GM12878 (cell line): ENCODE results near the gene DYSF. TPM values are rescaled to one million over a fixed set of nuclear protein-coding genes. Genes with fewer than 3 reads are reported as not detected.

ENCODE experiments used
- ATAC-seq: fragments of 200-7000 bp; cut with Tn5 transposase; 3 replicates; pipeline ENCODE4 v1.9.1; 2020; ENCODE audit warnings: mild to moderate bottlenecking, moderate library complexity
- BruUV-seq: library from RNA; stranded (reverse); fragments of 400-500 nt; replicated peaks from 2 replicates; lab custom pipeline; 2021; lab: Mats Ljungman, UMichigan
- CTCF ChIA-PET: fragments of 300-600 bp; sonication (Branson Sonifier 250); formaldehyde crosslinking; extraction: SDS; loops from one replicate; lab custom pipeline; 2021; ENCODE audit warnings: inconsistent platforms; lab: Yijun Ruan, JAX
- POLR2A ChIA-PET: fragments of 350-600 bp; formaldehyde crosslinking; extraction: SDS; loops from one replicate; lab custom pipeline; 2021; ENCODE audit warnings: inconsistent platforms; lab: Charles Lee
- RAD21 ChIA-PET: fragments of 300-600 bp; sonication (Branson Sonifier 250); formaldehyde crosslinking; loops from one replicate; lab custom pipeline; 2023; ENCODE audit warnings: antibody characterized with exemption; ENCODE audit not compliant: unreplicated experiment; lab: Charles Lee
- SMC1A ChIA-PET: fragments of 300-600 bp; sonication (Branson Sonifier 250); formaldehyde crosslinking; loops from one replicate; lab custom pipeline; 2023; ENCODE audit not compliant: unreplicated experiment, uncharacterized antibody; lab: Charles Lee
- DNase-seq: peaks from one replicate; pipeline ENCODE4 v3.0.0-alpha.2; 2011; ENCODE audit warnings: low read depth, low spot score
- FAIRE-seq: peaks from 3 replicates; lab custom pipeline; 2011; peaks lifted over from hg19 to GRCh38; lab: Jason Lieb, UNC
- H2AFZ ChIP-seq: 2 replicates; pipeline ENCODE4 v1.6.0; 2011; ENCODE audit warnings: low read depth, low read length, control low read depth; ENCODE audit not compliant: control insufficient read depth
- H3K27ac ChIP-seq: 2 replicates; pipeline ENCODE4 v1.5.1; 2011; ENCODE audit warnings: control low read depth; ENCODE audit not compliant: control insufficient read depth, insufficient read depth
- H3K27me3 ChIP-seq, 2 experiments: replicated peaks in 1 of 2; 2 replicates each; pipeline versions ENCODE4 v1.6.0 to v1.6.1; 2011; ENCODE audit warnings: low read length in 1 of 2; ENCODE audit not compliant: control insufficient read depth in 2 of 2, insufficient read depth in 2 of 2
- H3K36me3 ChIP-seq, 2 experiments: 2 replicates each; pipeline ENCODE4 v1.5.1; 2011; ENCODE audit warnings: low read length in 1 of 2; ENCODE audit not compliant: control insufficient read depth in 2 of 2, insufficient read depth in 2 of 2
- H3K4me1 ChIP-seq: 2 replicates; pipeline ENCODE4 v1.6.1; 2011; ENCODE audit warnings: mild to moderate bottlenecking, low read length, moderate library complexity, mixed read lengths; ENCODE audit not compliant: control insufficient read depth, insufficient read depth
- H3K4me2 ChIP-seq: 2 replicates; pipeline ENCODE4 v1.6.0; 2011; ENCODE audit warnings: control low read depth; ENCODE audit not compliant: control insufficient read depth, insufficient read depth
- H3K4me3 ChIP-seq: fragments of 200-600 bp; sonication (generic); 2 replicates; pipeline ENCODE4 v1.5.1; 2016
- H3K79me2 ChIP-seq: 2 replicates; pipeline ENCODE4 v1.6.0; 2011; ENCODE audit warnings: low read length; ENCODE audit not compliant: control insufficient read depth, insufficient read depth
- H3K9ac ChIP-seq: 2 replicates; pipeline ENCODE4 v1.8.0; 2011; ENCODE audit warnings: low read length, control low read depth, mixed read lengths; ENCODE audit not compliant: control insufficient read depth, insufficient read depth
- H3K9me3 ChIP-seq: replicated peaks from 3 replicates; pipeline ENCODE4 v1.5.1; 2011; ENCODE audit warnings: mild to moderate bottlenecking, low read length; ENCODE audit not compliant: control insufficient read depth, insufficient read depth
- H4K20me1 ChIP-seq: 2 replicates; pipeline ENCODE4 v1.6.0; 2011; ENCODE audit not compliant: control insufficient read depth, insufficient read depth
- CBX5 ChIP-seq: sonication (generic); IDR thresholded peaks from 2 replicates; pipeline ENCODE4 v1.6.1; 2016; ENCODE audit warnings: low read depth, moderate library complexity, mild to moderate bottlenecking, inconsistent platforms
- ELK1 ChIP-seq: IDR thresholded peaks from 2 replicates; pipeline ENCODE4 v1.6.1; 2012; ENCODE audit warnings: low read depth, low read length, improper control_type of control experiment
- HDAC2 ChIP-seq: fragments of 200-600 bp; sonication (generic); IDR thresholded peaks from 2 replicates; pipeline ENCODE4 v1.6.1; 2017
- IKZF2 ChIP-seq, 2 experiments: fragments of 450-650 bp; IDR thresholded peaks; 2 replicates each; pipeline ENCODE4 v1.6.1; 2017; ENCODE audit warnings: mild to moderate bottlenecking in 2 of 2, moderate library complexity in 2 of 2
- MEF2B ChIP-seq: fragments of 450-650 bp; IDR thresholded peaks from 2 replicates; pipeline ENCODE4 v1.6.1; 2018; ENCODE audit warnings: mild to moderate bottlenecking, moderate library complexity; ENCODE audit not compliant: partially characterized antibody, poor library complexity, severe bottlenecking
- MXI1 ChIP-seq: fragments of 150-350 bp; IDR thresholded peaks from 2 replicates; pipeline ENCODE4 v1.6.1; 2011; ENCODE audit warnings: low read depth, mild to moderate bottlenecking, inconsistent platforms, low read length, improper control_type of control experiment
- NRF1 ChIP-seq: conservative IDR thresholded peaks from 2 replicates; pipeline ENCODE4 v1.6.1; 2011; ENCODE audit warnings: mild to moderate bottlenecking, low read depth, low read length, improper control_type of control experiment
- POLR2AphosphoS2 ChIP-seq: IDR thresholded peaks from 2 replicates; pipeline ENCODE4 v1.6.1; 2011; ENCODE audit warnings: low read depth, mild to moderate bottlenecking, low read length, improper control_type of control experiment, moderate library complexity
- PRDM15 ChIP-seq: fragments of 450-650 bp; formaldehyde crosslinking; IDR thresholded peaks from 2 replicates; pipeline ENCODE4 v1.4.0; 2020; ENCODE audit warnings: mild to moderate bottlenecking, moderate library complexity
- RAD51 ChIP-seq: fragments of 450-650 bp; IDR thresholded peaks from 2 replicates; pipeline ENCODE4 v1.6.1; 2016; ENCODE audit warnings: moderate library complexity, mild to moderate bottlenecking, inconsistent platforms
- RFX5 ChIP-seq: IDR thresholded peaks from 2 replicates; pipeline ENCODE4 v1.6.1; 2011; ENCODE audit warnings: low read depth, low read length, improper control_type of control experiment
- SPI1 ChIP-seq: IDR thresholded peaks from 2 replicates; pipeline ENCODE4 v1.6.1; 2011; ENCODE audit warnings: low read depth, mild to moderate bottlenecking, low read length, moderate library complexity, borderline replicate concordance; ENCODE audit not compliant: insufficient read depth
- SRF ChIP-seq, 2 experiments: IDR thresholded peaks; 2 replicates each; pipeline ENCODE4 v1.6.1; 2011; ENCODE audit warnings: low read depth in 2 of 2, low read length in 2 of 2, mild to moderate bottlenecking in 1 of 2, moderate library complexity in 1 of 2
- ZNF207 ChIP-seq: fragments of 450-650 bp; IDR thresholded peaks from 2 replicates; pipeline ENCODE4 v1.6.1; 2014; ENCODE audit warnings: antibody characterized with exemption, mild to moderate bottlenecking, borderline replicate concordance
- WGBS: methylation state at CpG from one replicate; pipeline ENCODE4 v1.1.6; 2016; ENCODE audit warnings: low lambda C conversion rate; ENCODE audit not compliant: insufficient replicate concordance, insufficient coverage; ENCODE audit errors: missing lambda C conversion rate; 5-methylcytosine and 5-hydroxymethylcytosine counted together
- in situ Hi-C: fragments of 300-500 bp; cut with MboI; formaldehyde crosslinking; loops from 9 replicates; pipeline ENCODE4 v1.14.3; 2018; ENCODE audit warnings: mixed read lengths
- intact Hi-C: fragments of 100-400 bp; cut with micrococcal nuclease; formaldehyde crosslinking; loops from one replicate; pipeline ENCODE4 v1.14.2; 2022; ENCODE audit not compliant: unreplicated experiment
- polyA plus RNA-seq, 11 experiments: library from polyadenylated mRNA; depleted of rRNA in 4 of 11; unstranded in 6 of 11; stranded (reverse) in 5 of 11; fragments of >200 nt; fragmentation: Nextera tagmentation in 4 of 11; fragmentation: Illumina TruSeq in 1 of 11; extraction: Ambion mirVana in 4 of 11; extraction: Trizol in 1 of 11; gene quantifications; 1 replicate in 1 of 11; 2 replicates in 10 of 11; pipeline versions ENCODE4 v1.2.1 to v1.2.3, GENCODE V29; 2011 to 2016; ENCODE audit warnings: inconsistent platforms in 2 of 11, missing spikeins in 2 of 11, low read depth in 1 of 11
- total RNA-seq, 4 experiments: library from RNA; depleted of rRNA in 3 of 4; stranded (reverse); fragments of >200 nt in 3 of 4; fragmentation: Illumina TruSeq in 1 of 4; extraction: Trizol in 1 of 4; gene quantifications; 2 replicates each; pipeline versions ENCODE4 v1.2.1 to v1.2.3, GENCODE V29; 2013 to 2021

Gene DYSF
- total and polyA plus RNA-seq, 10 of the 15 experiments (the other 5 are each of a cell fraction or from before 2014, with no cell fraction given): under 0.01 to 0.15 (median 0.03) TPM; not detected in 7

- TF ChIP-seq PRDM15 (CRISPR knock-in tag) (no peak), RAD51 (no peak)
These were observed 68.1 kb downstream of the DYSF start (continued) for GRCh38 chr2:71521436-71521950.

GRCh38 chr2:71524476-71524875 is 71.1 kb downstream of the DYSF start:
- DNase-seq (no peak), ATAC-seq (no peak), FAIRE-seq (no peak)
- H2AFZ ChIP-seq: no peak overlapping the region
- ChIA-PET RAD21 (no interaction called here), SMC1A (no interaction called here), CTCF (interaction anchor here (1.1 kb wide), 2 partner anchors 10 to 21 kb away, joined by 3 read pairs; no protein-coding TSS in a partner anchor), POLR2A (no interaction called here)
- no peaks in the 10 kb centered on the region for H3K9me3 ChIP-seq
- H3K27me3 ChIP-seq: no peaks in the 10 kb centered on the region; a peak in 2 of 4 replicates
- no peak overlapping the region for H3K4me2 ChIP-seq
- TF ChIP-seq HDAC2: no peak
- TF ChIP-seq RFX5: no peak
- no peak for TF ChIP-seq ELK1
- TF ChIP-seq NRF1: no peak
- no peak for TF ChIP-seq CBX5
- TF ChIP-seq POLR2AphosphoS2: no peak
- no peak for TF ChIP-seq ZNF207
- no peak for TF ChIP-seq MEF2B
- no peak for TF ChIP-seq SPI1
- TF ChIP-seq MXI1: no peak
- TF ChIP-seq SRF (IDR thresholded peaks at IDR 0.05; ENCODE audit: low read depth in 2 of 2, low read length in 2 of 2): no peak
- TF ChIP-seq IKZF2 (IDR thresholded peaks at IDR 0.05): no peak
- no peak overlapping the region for H3K9ac ChIP-seq
- WGBS: 11% methylated on average over 6 of the region's 6 CpGs
- no TSS peak for BruUV-seq
- intact Hi-C loops (no loop called here), in situ Hi-C loops (loop anchor here (10.0 to 25.0 kb wide), 2 partner anchors 362 to 1220 kb away; no protein-coding TSS in a partner anchor)
- H3K27ac ChIP-seq: no peak overlapping the region
- H3K36me3 ChIP-seq: no peaks in the 10 kb centered on the region
- no peak overlapping the region for H3K4me3 ChIP-seq
- no peaks in the 10 kb centered on the region for H3K79me2 ChIP-seq
- no peaks in the 10 kb centered on the region for H4K20me1 ChIP-seq
- H3K4me1 ChIP-seq: no peaks in the 10 kb centered on the region
